Effector CD4-positive, alpha-beta T cell (primary cell): Measurements from ENCODE around the gene LCMT1.
A peak's percentile ranks its signal among the peaks of the same experiment; 100 is the strongest.
"Not testable (repeated sequence)": the region's sequence is repeated elsewhere in the genome, so short reads cannot be mapped to it uniquely, and the experiment has no call there.

Experiments
- DNase-seq: peaks from one replicate; pipeline ENCODE4 v3.0.0-alpha.2; 2020
- total RNA-seq: gene quantifications from one replicate; lab custom pipeline; 2026; lab: John Stamatoyannopoulos, UW

LCMT1 gene
- 16.9 reads per million, percentile 43 among the genes with 10 or more reads in this experiment for total RNA-seq

DNA sequence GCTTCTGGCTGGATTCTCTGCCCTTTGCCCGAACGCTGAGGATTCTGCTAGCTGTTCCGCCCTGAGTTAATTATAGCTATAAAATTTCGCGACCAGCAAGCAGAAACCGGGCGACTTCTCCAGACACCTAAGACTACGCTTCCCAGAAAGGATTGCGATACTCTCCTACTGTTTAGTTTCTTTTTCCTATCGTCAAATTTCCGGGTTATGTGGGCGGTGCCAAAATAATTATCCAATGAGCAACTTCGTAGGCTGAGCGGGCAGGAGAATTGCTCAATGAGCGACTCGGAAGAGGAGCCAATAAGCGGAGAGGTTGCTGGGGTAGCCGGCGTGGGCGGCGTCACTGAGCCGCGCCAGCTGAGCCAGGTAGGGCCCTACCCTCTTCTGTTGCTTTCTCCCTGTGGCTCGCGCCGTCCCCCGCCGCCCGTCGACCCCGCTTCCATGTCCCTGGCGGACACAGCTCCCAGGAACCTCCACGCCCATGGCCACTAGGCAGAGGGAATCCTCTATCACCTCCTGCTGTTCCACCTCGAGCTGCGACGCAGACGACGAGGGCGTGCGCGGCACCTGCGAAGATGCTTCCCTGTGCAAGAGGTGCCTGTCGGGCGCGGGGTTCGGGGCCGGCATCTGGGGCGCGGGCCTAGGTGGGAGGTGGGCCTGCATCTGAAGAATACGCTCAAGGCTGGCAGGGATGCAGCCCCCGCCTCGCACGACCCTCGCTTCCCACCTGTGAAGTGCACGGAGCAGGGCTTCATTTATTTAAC is at the start of gene LCMT1:
Gene LCMT1 (plus strand): TSS at position 340 of the 764 bp plus-strand sequence. CDS start 142 bp downstream, at position 482.
- DNase-seq, result peak; percentile 86

DNA sequence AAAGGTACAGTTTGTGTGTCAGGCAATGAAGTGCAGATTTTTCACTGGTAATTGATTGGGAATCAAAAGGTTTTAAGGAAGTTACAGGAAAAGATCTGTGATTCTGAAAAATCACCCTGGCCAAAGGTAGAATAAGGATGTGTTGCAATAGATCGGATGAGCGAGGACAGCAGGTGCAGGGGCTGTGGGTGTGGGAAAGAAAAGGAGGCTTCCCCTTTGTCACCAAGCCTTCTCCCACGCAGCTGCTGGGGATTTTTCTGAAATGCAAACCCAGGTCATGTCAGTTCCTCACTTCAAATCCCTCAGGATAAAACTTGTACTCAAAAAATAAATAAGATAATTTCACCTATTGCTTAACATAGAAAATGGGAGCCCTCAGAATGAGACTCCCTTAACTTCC is 48.4 kb upstream of the LCMT1 start:
- no peak for DNase-seq

GRCh38 chr16:25063865-25064264 is 47.7 kb upstream of the LCMT1 start:
- no peak for DNase-seq

DNA sequence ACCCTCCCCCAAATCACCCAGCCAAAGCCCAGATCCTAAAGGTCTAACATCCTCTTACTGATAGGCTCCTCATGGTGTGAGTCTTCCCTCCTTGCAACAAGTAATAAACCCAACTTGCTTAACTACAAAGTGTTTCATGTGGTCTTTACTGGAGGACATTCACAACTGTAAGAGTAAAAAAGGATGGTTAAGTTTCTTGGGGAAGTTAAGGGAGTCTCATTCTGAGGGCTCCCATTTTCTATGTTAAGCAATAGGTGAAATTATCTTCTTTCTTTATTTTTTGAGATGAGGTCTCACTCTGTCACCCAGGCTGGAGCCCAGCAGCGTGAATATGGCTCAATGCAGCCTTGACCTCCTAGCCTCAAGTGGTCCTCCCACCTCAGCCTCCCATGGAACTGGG is 47.3 kb upstream of the LCMT1 start:
- not testable (repeated sequence) for DNase-seq

- no peak for DNase-seq
Observed at GRCh38 chr16:25064937-25065336, 46.6 kb upstream of the LCMT1 start.

DNA sequence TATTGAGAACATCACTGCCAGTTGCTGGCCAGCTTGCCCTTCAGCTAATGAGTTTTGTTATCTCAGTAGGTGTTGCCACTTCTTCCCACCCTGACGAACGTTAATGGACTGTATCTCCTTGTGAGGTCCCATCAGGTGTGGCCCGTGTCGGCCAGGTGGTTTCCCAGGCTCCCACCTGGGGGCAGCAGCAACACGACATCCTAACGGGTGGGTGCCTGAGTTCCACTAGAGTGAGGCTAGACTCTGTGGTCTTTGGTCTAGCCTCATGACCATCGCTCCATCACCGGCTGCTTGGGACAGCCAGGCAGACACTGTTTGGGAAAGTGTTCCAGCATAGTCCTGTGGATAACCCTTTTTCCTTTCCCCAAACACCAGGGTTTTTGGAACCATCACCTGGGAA is 45.6 kb upstream of the LCMT1 start:
- no peak for DNase-seq

DNA sequence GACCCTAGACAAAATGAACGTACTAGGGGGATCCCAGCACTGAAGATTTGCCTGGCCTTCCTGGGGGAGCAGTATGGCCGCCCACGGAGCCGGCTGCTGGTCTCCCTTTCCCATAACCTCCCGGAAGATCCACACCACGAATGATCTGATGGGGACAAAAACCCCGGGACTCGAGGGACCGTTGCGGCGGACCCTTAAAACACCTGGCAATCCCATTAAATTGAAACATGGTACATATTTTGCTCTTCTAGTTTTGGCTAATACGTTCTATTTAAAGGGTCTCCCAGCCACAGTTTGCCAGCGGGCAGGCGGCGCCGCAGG is 45.2 kb upstream of the LCMT1 start:
- no peak for DNase-seq

DNA sequence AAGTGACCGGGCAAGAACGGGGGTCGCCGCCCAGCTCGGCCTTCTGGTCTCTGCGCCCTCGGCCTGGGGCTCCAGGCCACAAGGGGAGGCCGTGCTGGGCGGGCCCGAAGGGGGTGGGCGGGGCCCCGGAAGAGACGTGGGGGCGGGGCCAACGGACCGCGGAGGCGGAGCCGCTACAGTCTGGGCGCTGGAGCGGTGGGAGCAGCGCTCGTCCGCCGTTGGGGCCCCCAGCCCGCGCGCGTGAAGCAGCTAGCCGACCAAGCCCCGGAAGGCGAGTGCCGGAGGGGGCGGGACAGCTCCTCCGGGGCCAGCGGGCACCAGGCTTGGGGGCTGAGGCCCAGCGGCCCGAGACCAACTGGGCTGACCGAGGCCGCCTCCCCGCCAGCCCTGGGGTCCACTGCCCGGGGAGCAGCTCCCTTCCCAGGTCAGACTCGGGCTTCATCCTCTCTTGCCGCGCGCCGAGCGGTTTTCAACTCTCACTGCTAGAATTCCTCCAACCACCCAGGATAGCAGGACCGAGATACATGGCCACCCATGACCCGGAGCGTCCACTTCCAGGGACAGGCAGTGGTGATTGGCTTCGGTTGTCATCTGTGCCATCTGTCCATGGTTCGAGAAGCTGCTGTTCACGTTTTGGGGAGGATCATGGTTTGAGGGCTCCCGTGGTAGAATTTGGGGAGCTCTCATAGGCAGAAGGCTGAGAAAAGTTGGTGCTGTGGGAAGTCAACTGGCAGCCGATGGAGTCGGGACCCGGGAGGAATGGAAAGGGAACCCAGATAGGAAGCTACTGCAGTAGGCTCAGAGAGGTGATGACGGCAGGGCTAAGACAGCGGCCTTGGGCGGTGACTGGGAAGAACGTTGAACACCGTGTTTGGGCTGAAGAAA is 44.6 kb upstream of the LCMT1 start:
- DNase-seq, result peak; percentile 73

DNA sequence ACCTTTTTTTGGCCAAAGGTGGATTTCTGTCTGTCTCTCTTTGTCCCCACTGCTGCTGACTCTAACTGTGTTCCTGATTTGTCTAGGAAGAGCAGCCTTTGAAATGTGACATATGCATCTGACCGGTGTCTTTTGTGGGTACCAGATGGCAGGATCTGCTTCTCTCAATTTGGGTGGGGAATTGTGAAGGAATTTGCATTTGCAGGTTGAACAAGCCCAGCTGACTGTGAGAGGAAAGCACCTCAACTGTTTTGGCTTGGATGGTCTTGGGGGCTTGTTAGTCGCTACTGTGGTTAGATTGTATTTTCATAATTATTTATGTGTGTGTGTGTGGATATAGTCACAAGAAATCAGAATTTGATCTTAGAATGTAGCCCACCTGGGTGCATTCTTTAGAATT is 37.7 kb upstream of the LCMT1 start:
- no peak for DNase-seq

DNA sequence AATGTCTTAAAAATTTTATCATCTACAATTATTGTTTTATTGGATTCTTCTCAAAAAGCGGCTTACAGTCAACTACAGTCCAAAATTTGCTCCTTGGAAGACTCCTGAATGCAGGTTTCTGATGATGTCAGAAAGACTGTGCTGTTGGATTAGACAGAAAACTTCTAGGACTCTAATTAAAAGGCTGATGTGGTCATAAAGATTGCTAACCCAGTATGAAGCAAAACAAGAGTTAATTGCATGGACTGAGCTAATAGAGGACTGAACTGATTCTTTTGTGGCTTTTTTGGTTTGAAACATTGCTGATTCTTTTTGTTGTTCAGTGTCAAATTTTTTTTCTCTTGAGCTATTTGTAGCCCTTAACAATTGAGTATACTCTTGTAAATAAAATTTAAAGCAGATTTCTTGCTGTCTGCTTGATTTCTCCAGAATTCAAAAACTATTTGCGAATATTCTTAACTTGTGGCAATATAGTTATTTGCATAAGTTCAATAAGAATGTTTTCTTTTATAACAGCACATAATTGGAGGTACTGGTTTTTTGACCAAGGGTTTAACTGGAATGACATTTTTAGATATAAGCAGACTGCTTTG is 33.1 kb upstream of the LCMT1 start:
- DNase-seq, result no peak

- DNase-seq, result no peak
Observed at GRCh38 chr16:25079637-25080378, 31.7 kb upstream of the LCMT1 start.

GRCh38 chr16:25080420-25081131 is 31.0 kb upstream of the LCMT1 start:
- DNase-seq, result no peak

DNA sequence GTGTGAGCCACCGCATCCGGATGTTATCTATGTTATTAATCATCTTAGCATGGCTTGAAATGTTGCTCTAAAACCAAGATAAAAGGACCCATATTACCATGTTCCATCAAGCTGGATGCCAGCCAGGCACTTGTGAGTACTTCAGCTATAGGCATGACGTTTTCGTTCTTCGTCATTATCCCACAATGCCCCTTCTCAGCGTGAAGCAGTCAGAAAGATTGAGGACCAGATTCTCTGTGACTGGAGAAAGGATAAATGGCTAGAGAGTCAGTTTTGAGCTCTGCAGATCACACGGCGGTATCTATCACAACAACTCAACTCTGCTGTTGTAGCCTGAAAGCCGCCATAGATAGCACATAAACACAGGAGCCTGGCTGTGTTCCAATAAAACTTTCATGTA is 29.8 kb upstream of the LCMT1 start:
- DNase-seq, result no peak

DNA sequence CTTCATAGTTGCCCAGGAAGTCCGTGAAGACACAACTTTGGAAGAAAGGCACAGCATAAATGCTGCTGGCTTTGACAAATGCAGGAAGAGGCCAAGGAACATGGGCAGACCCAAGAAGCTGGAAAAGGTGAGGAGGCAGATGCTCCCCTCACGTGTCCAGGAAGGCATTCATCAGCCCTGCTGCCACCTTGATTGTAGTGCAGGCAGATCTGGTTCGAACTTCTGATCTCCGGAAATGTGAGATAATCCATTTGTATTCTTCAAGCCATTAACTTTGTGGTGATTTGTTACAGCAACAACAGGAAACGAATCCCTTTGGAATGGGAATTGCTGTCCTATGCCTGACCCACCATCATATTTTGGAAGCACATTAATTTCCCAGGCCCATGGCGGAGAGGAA is 28.5 kb upstream of the LCMT1 start:
- DNase-seq, result no peak

- no peak for DNase-seq
Observed at GRCh38 chr16:25083701-25084100, 27.8 kb upstream of the LCMT1 start.

GRCh38 chr16:25084797-25085196 is 26.7 kb upstream of the LCMT1 start:
- DNase-seq, result no peak

DNA sequence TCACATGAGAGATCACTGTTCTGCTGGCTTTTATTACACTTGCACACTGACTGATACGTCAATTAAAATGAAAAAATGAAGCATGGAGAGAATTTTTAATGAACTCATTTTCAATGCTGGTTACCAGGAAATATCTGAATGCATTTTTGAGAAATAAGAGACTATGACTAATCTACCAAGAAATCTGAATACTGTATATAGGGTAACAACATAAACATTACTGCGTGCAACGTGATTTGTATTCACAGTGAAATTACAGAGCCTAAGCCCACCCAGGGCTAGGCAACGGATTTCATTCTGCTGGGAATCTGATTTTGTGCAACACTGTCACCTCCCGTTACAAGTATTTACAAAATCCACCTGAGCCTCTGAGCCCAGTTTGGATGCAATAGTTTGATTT is 23.8 kb upstream of the LCMT1 start:
- no peak for DNase-seq

DNA sequence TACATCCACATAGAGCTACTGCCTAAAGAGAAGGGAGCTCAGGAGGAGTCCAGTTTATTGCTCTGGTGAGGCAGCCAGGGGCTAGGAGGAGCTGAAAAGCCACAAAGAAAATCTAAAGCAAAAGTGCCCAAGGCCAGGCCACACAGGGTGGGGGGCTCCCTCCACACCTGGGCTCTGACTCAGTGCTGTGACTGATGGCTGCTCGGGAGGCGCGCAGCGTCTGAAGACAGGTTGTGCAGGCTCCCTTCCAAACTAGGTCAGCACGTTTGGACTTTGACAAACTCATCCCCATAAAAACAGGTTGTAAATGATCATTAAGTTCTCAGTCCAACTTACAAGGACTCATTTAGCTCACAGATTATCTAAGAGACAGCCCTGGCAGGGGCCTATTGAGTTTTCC is 22.2 kb upstream of the LCMT1 start:
- DNase-seq, result no peak

- no peak for DNase-seq
Observed at GRCh38 chr16:25092441-25092840, 19.1 kb upstream of the LCMT1 start.

GRCh38 chr16:25093208-25094061 is 18.1 kb upstream of the LCMT1 start:
- DNase-seq, result no peak

DNA sequence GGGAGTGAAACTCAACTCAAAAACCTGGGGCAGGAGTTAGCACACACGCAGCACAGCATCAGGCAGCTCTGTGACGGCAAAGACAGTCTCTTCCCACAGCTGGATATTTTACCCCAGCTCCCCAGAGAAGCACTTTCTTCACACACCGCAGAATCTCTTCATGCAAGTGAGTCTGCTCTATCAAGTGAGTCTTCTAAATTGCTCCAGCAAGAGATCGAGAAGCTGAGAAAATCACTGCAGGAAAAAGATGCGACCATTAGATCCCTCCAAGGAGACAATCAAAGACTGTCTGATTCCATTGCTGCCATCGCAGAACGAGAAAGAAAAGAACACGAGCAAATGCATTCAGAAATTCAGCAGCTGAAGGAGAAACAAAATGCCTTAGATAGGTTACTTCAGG is 16.9 kb upstream of the LCMT1 start:
- DNase-seq, result no peak
